HepG2 (cell line): ENCODE data around the gene PTPRN. TPM values are rescaled to one million over a fixed set of nuclear protein-coding genes. Genes with fewer than 3 reads are reported as not detected.

Source experiments
- CTCF ChIP-seq: sonication (generic); formaldehyde crosslinking; IDR thresholded peaks from 2 replicates; pipeline ENCODE4 v1.5.0; 2020; ENCODE audit warnings: mild to moderate bottlenecking, missing genetic modification reagents, moderate library complexity
- HIC2 ChIP-seq: sonication (generic); formaldehyde crosslinking; IDR thresholded peaks from 2 replicates; pipeline ENCODE4 v1.9.0; 2022; ENCODE audit warnings: low read depth, missing genetic modification reagents
- MIXL1 ChIP-seq: IDR thresholded peaks from 2 replicates; pipeline ENCODE4 v1.6.1; 2016
- PATZ1 ChIP-seq: sonication (generic); formaldehyde crosslinking; IDR thresholded peaks from 2 replicates; pipeline ENCODE4 v1.4.0; 2020; ENCODE audit warnings: missing genetic modification reagents
- SOX6 ChIP-seq, 2 experiments: fragments of 450-650 bp in 1 of 2; sonication (generic) in 1 of 2; formaldehyde crosslinking in 1 of 2; IDR thresholded peaks; 2 replicates each; pipeline versions ENCODE4 v1.4.0 to v1.6.1; 2017 to 2020; ENCODE audit warnings: antibody characterized with exemption in 1 of 2, mild to moderate bottlenecking in 1 of 2, missing genetic modification reagents in 1 of 2
- ZBTB3 ChIP-seq: sonication (generic); formaldehyde crosslinking; IDR thresholded peaks from 2 replicates; pipeline ENCODE4 v1.4.0; 2020; ENCODE audit warnings: low read depth, mild to moderate bottlenecking, moderate library complexity, missing genetic modification reagents, borderline replicate concordance
- ZNF142 ChIP-seq: sonication (generic); formaldehyde crosslinking; IDR thresholded peaks from 2 replicates; pipeline ENCODE4 v1.4.0; 2020; ENCODE audit warnings: missing genetic modification reagents
- ZNF589 ChIP-seq: sonication (generic); formaldehyde crosslinking; conservative IDR thresholded peaks from 2 replicates; pipeline ENCODE4 v1.8.0; 2022; ENCODE audit warnings: mild to moderate bottlenecking, moderate library complexity, missing genetic modification reagents
- polyA plus RNA-seq, 8 experiments: library from polyadenylated mRNA; depleted of rRNA in 3 of 8; stranded (reverse) in 7 of 8; unstranded in 1 of 8; fragments of >200 nt; fragmentation: Illumina TruSeq in 4 of 8; extraction: Trizol in 4 of 8; gene quantifications; 2 replicates each; pipeline versions ENCODE4 v1.2.1 to v1.2.3, GENCODE V29; 2011 to 2016; ENCODE audit warnings: low read depth in 4 of 8, missing spikeins in 1 of 8, mixed read lengths in 1 of 8; ENCODE audit not compliant: insufficient read depth in 1 of 8
- total RNA-seq, 5 experiments: library from RNA; depleted of rRNA; stranded (reverse); fragments of >200 nt; fragmentation: Illumina TruSeq; extraction: Trizol; gene quantifications; 2 replicates each; pipeline ENCODE4 v1.2.3, GENCODE V29; 2016; ENCODE audit warnings: low read depth in 1 of 5

PTPRN gene
- total and polyA plus RNA-seq, 2 of the 13 experiments (the other 11 are each of a cell fraction or from before 2014, with no cell fraction given): 0.26 TPM; not detected in 1

DNA sequence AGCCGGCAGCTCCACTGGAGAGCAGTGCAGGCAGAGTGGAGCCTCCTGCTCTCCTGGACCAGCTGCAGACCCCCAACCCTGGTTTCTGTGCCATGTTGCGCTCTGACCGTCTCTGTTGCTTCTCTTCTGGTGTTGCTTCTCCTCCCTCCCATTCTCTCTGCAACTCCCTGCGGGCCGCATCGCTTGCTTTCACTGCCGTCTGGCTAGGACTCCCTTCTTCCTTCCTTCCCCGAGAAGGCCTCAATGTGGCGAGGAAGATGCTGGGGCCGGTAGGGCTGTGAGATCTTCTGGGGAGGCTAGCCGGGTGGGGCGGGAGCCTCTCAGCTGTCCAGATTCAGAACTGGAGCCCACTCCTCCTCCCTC lies 23.8 kb downstream of the PTPRN start (continued):
- TF ChIP-seq CTCF (CRISPR knock-in tag) (no peak), HIC2 (CRISPR knock-in tag) (no peak), PATZ1 (no peak), ZNF589 (CRISPR knock-in tag) (no peak), MIXL1 (CRISPR knock-in tag) (no peak), ZBTB3 (CRISPR knock-in tag) (no peak), ZNF142 (no peak), SOX6 (IDR thresholded peaks at IDR 0.05) (no peak), SOX6 (CRISPR knock-in tag; IDR thresholded peaks at IDR 0.05) (no peak)
